Activated CD8-positive, alpha-beta memory T cell treated with anti-CD3 and anti-CD28 coated beads for 48 hours (primary cell): ENCODE data around the gene RBM24.
"Not testable (repeated sequence)": the region's sequence is repeated elsewhere in the genome, so short reads cannot be mapped to it uniquely, and the experiment has no call there.

Source experiments
- DNase-seq, 3 experiments: peaks; one replicate each; pipeline ENCODE4 v3.0.0-alpha.2; 2020; ENCODE audit warnings: low read depth in 2 of 3, low spot score in 2 of 3

Gene RBM24

DNA sequence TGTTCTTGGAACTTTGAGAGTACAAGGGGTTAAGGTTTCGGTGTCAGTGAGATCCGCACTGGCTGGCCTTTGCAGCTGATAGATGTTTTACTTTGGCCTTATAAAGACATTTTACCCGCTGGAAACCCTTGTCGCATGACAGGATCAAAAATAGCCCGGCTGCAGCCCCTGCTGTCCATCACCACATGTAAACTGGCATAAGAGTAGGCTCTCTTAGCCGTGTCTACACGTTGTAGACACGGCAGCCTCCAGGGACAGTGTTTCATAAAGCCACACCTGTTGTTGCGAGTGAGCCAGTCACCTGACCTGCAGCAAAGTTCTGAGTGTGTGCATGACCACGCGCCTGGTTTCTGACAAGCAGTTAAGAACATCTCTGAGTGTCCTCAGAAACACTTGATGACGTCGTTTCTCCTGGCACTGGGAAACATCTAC lies 8.5 kb downstream of the RBM24 start:
- DNase-seq: no peak

DNA sequence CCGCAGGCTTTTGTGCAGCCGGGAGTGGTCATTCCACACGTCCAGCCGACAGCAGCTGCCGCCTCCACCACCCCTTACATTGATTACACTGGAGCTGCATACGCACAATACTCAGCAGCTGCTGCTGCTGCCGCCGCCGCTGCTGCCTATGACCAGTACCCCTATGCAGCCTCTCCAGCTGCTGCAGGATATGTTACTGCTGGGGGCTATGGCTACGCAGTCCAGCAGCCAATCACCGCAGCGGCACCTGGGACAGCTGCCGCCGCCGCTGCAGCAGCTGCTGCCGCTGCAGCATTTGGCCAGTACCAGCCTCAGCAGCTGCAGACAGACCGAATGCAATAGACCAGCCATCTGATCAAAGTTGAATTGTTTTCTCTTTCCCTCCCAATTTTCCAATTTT lies 10.6 kb downstream of the RBM24 start:
- no peak for DNase-seq

DNA sequence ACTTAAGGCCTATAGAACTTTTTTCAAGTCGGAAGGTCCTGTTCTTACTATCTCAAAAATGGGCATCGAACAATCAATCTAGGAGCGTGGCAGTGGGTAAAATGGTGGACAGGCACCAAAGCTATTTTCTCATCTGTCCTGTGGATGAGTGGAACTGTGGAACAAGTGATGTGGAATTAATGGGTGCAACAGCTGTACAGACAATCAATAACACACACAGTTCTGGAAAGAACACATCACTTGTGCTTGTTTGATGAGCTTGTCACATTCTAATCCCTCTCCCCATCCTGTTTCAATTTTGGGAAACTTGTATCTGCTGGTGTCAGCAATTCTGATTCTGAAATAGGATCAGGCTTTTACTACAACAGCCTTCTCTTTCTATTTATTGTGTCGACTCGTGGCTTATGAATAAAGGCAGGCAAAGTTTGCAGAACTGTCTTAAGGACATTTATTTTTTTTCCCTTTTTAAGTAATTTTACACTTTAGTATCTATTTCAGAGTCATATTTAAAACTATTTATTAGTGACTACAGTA lies 11.5 kb downstream of the RBM24 start:
- no peak for DNase-seq

DNA sequence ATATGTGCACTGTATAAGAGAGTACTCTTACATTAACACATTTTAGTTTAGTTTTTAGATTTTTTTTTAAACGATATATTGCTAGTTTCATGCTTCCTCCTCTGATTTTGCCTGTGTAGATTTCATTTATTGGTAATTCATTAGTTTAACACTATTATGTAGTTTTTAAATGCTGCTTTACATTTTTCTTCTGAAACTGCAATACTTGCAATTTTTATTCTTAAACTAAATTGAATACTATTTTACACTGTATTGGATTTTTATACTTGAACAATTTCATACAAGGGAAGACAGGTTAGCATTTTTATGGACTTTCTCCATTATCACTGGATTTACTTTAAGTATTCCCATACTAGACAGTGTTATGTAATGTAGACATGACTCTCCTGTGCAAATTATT lies 12.2 kb downstream of the RBM24 start:
- DNase-seq: no peak

DNA sequence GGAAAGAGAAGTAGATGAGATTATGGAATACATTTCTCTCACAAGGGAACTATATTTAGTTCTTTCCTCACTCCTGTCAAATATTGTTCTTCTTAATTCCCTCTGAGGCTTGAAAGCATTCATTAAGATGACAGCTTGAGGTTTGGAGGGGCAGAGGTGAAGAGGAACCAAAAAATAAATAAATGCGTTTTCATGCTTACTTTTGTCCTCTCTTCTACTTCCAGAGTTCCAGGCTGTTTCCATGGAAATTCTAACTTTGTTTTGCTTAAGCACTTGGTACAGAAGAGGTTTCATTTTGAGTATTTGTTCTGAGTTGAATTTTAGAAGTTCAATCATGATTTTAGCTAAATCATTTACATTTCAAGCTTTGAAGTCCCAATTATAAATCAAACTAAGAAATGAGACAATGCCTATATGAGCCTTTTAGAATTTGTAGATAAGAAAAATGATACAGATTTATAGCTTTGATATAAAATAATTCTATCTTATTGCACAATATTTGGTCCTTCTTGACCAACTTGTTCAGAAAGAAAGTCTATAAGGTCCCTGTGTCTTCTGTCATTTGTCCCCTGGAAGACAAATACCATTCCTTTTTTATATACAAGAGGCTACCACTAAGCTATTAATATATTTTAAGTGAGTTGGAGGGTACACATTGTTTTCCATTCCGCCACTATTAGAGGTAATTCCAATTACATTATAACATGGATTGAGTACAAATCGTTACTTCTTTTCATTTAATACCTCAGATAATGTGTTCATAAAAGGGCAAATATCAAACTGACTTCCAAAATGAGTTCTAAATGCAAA lies 16.3 kb downstream of the RBM24 start:
- DNase-seq: no peak

DNA sequence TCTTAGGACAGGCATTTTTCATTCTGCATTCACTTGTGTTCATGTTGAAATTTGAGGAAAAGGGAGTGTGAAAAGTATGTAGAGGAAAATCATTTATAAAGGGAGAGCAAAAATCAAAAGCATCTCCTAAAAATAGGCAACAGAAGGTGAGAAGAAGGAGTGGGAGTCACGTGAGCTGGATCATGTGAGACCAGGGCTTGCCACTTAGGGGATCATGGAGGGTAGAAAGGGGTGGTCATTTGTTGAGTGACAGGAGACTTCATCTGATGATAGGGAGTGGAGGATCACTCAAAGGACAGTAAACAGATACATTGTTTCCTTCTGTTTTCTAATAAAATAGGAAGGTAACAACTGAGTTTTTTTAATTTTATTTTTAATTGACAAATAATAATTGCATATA lies 17.1 kb downstream of the RBM24 start:
- DNase-seq: no peak

DNA sequence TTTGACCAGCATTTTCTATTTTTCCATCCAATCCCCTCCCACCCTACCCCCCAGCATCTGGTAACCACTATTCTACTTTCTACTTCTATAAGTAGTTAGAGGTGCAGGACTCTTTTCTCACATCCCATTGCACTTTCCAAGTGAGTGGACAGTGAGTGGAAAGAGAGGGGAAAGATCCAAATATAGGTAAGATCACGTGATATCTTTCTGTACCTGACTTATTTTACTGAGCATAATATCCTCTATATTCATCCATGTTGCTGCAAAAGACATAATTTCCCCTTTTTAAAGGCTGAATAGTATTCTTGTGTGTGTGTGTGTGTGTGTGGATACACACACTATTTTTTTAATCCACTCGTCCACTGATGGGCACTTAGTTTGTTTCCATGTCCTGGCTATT lies 18.1 kb downstream of the RBM24 start:
- DNase-seq: no peak

DNA sequence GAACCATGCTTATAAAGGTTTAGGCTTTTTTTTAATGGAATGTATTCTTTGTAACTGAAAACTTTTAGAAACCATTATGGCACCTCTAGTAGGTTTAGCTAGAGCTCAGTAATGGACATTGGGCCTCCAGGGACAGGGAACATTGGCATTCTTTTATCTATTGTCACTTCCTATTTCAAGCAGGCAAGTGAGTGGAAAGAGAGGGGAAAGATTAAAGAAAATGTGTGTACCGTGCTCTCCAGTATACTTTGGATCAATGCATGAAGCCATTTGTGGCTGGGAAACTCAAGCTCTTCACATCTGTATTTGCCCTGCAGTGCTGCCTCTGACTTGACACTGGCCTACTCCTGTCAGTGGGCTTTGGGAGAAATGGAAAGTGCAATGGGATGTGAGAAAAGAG lies 18.6 kb downstream of the RBM24 start:
- DNase-seq: no peak

DNA sequence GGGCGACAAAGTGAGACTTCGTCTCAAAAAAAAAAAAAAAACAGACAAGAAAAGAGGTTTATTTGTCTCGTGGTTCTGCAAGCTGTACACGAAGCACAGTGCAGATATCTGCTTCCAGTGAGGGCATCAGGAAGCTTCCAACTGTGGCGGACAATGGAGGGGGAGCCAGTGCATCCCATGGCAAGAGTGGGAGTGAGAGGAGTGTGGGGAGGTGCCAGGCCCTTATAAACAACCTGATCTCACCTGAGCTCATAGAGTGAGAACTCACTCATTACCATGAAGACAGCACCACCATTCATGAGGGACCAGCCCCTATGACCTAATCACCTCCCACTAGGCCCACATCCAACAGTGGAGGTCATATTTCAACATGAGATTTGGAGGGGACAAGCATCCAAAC lies 19.5 kb downstream of the RBM24 start:
- DNase-seq: no peak

DNA sequence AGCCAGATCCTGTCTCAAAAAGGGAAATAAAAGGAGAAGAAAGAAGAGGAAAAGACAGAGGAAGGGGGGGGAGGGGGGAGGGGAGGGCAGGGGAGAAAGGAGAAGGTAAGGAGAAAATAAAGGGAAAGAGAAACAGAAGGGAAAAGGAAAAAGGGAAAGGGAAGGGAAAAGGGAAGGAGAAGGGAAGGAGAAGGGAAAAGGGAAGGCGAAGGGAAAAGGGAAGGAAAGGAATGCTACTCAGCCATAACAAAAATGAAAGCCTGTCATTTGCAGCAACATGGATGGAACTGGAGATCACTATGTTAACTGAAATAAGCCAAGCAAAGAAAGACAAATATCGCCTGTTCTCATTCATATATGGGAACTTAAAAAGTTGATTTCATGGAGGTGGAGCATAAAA lies 22.3 kb downstream of the RBM24 start:
- DNase-seq: no peak

DNA sequence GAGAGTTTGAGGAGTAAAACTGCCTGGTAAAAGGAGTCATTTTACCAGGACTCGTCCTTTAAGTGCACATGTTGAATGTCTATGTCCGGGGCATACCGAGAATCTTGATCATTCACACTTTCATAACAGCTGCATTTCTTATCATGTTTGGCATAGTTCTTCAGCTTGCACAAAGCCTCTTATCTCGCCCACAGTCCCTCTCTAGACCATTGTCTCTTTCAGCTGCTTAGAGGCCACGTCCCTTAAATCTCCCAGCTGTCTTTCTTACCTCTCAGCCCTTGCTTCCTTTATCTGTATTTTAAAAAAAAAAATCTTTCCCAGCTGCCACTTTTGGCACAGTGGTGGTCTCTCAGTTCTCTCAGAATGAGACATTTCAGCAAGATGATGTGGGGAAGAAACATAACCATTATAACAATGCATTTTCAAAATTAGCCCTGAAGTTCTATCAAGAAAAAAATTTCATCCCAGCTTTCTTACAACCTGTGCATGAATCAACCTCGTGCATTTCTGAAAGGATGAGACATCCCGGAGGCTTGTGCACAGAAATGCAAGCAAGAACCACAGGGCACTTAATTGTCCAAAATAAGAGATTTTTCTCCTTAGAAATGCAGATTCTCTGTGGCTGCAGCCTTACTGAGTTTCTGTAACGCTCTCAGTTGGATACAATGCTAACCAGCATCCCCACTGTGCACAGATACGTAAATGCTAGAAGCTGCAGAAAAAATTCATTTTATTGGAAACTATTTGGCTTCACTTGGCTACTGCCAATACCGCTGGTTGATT lies 24.2 kb downstream of the RBM24 start:
- DNase-seq: no peak

DNA sequence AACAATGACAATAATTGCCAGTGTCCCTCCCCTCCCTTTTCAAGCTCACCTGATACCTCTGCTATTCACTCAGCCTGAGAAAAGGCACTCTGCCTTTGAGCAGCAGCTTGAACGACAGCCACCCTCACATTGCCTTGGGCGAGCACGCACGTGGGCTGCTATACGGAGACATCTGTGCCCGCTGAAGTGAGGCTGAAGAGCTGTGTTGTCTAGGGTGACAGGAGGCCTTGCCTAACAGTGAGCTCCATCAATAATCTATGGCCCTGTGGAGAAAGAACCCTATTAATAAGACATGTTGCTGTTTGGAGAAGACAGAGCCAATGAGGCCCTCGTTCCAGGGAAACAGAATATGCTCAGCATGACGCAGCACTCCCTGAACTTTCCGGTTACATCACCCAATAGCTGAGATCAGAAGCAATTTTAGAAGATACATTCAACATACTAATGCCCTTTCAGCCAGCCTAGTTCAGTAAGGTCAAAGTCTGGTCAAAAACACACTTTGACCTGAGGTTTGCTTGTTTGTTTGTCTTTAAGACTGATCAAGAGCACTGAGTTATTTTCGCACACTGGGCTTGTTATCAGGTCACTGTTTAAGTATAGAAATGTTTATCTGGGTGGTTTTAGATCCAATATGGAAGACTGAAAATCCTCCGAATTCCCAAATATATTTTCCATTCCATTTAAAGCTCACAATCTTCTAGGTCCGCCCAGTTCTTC lies 30.6 kb downstream of the RBM24 start:
- DNase-seq: no peak

DNA sequence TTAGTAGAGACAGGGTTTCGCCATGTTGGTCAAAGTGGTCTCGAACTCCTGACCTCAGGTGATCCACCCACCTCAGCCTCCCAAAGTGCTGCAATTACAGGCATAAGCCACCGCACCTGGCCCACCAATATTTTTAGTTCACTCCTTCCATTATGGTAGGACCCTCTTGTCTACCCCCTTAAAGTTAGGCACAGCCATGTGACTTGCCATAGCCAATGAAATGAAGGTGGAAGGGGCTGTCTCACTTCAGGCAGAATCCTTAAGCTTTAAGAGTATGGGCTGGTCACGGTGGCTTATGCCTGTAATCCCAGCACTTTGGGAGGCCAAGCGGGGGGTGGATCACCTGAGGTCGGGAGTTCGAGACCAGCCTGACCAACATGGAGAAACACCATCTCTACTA lies 32.1 kb downstream of the RBM24 start:
- DNase-seq: not testable (repeated sequence)

DNA sequence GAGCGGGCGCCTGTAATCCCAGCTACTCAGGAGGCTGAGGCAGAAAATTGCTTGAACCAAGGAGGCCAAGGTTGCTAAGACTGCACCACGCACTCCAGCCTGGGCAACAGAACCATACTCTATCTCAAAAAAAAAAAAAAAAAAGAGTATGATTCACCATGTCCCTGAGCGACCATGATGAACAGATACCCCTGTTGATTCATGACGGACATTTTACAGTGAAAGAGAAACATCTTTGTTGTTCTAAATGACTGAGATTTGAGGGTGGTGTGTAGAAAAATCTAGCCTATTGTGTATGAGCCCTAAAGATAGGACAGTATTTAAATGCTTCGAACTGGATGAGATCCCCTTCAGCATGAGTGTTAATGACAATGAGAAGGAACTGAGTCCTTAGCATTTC lies 32.8 kb downstream of the RBM24 start:
- DNase-seq: no peak

DNA sequence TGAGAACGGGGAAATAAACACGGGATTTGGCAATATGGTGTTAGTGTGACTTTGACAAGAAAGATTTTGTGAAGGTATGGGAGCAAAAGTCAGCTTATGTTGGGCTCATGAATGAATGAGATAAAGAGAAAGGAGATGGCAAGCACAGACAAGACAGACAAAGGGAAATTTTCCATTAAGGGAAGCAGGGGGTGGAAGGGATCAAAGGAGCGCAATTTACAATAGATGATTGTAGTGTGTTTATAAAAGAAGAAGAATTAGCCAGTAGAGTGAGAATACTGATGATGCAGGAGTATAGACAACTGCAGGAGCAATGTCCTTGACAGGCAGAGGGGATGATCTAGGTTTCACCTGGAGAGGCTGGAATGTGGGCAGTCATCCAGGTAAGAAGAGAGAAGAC lies 34.1 kb downstream of the RBM24 start:
- no peak for DNase-seq

DNA sequence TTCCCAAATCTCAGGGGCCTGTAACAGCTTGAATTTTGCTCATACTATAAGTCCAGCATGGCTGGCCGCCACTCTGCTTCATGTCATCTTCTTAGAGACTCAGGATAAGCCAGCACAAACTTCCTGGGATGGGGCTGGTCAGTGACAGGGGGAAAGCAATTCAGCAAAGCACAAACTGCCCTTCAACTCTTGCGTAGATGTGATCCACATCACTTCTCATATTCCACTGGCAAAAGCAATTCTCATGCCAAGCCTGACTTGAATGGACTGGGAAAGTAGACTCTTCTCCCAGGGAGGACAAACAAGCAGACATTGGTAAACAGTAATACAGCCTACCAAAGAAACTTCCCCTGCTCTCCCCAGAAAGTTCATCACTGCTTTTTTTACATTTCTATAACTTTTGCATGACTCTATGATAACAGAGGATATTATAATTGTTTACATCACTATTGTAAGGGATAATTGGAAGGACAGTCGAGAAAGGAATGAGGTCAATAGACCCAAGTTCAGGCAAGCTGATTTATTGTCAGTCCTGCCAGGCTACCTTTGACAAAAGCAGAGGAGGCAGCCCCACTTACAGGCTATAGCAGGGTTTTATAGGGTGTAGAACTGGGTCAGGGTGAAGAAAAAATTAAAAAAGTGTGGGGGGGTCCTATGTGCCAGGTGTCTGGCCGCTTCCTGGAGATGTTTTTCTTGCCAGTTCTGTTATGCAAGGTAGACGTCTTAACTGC lies 37.4 kb downstream of the RBM24 start:
- DNase-seq: no peak

DNA sequence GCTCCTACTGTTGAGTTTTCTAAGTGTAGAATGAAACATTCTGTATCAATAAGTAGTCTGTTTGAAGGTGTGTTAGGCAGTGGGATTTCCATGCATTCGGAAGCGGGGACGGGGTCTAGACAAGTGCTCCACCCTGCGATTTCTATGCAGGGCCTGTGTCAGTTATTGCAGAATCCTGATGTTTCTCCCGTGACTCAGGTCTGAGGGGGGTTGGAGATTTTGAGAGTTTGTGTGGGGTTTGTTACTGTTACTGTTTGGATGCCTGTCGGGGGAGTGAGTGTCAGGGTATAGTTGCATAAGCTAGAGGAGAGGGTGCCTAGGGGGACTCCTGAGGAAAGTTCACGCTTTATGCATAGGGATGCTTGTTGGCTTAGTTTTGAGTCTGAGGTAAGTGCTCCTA lies 39.1 kb downstream of the RBM24 start:
- DNase-seq: not testable (repeated sequence)

DNA sequence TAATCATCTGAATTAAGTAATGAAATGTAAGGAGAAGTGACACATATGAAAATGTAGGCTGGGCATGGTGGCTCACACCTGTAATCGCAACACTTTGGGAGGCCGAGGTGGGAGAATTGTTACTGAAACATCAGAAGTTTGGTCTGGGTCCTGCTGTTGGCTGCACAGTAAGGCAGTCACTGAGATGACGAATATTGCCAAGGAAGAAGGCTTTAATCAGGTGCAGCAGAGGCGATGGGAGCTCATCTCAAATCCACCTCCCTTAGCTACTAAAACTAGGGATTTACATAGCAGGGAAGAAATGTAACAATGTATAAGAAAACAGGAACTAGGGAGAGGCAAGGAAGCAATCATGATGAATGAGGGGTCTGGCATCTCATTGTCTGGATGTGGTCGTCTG lies 50.1 kb downstream of the RBM24 start:
- DNase-seq: no peak

DNA sequence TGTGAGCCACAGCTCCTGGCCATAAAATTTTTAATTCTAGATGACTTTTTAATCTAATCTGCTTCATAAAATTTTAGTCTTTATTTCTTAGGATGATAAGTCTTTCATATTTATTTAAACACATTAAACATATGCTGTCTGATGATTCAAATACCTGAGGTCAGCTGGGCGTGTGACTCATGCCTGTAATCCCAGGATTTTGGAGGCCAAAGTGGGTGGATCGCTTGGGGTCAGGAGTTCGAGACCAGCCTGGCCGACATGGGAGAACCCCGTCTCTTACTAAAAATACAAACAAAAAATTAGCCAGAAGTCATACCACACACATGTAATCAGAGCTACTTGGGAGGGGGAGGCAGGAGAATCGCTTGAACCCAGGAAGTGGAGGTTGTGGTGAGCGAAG lies 53.1 kb downstream of the RBM24 start:
- DNase-seq: no peak

DNA sequence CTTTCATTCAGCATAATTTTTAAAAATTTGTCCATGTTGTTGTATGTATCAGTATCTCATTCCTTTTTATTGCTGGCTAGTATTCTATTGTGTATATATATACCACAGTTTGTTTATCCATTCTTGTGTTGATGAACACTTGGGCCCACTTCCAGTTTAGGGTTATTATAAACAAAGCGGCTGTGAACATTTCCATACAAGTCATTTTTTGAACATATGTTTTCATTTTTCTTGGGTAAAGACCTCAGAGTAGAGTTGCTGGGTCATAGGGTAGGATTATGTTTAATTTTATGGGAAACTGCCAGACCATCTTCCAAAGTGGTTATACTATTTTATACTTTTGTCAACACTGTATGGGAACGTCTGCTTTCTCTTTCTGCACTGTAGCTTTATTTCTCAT lies 55.3 kb downstream of the RBM24 start:
- DNase-seq: no peak

DNA sequence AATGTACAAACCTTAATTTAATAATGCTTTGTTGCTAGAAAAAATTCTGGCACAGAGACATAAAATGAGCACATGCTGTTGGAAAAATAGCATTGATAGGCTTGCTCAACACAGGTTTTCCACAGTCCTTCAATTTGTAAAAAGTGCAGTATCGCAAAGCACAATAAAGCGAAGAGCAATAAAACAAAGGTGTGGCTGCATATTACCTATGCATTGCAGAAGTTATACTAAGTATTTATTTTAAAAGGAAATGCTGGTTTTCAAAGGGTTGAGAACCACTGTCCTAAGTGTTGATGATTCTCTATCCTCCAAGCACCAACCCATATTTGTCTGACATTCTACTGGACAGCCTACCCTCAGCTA lies 58.1 kb downstream of the RBM24 start:
- DNase-seq: no peak
